Measurements from ENCODE around the gene TENM3.

DNA sequence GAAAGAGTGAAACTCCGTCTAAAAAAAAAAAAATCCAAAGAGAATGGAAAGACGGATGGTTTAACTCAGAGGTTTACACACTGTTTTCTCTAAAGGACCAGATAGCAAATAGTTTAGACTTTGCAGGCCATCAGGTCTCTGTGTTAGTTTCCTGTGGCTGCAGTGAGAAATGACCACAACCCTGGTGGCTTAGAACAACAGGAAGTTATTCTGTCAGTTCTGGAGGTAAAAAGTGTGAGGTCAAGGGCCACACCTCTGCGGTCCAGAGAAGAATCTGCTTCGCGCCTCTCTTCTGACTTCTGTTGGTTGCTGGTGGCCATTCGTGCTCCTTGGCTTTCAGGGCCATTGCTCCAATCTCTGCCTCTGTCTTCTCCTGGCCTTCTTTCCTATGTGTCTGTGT is 76.9 kb downstream of the TENM3 start:
- TF ChIP-seq, protein P1, sequence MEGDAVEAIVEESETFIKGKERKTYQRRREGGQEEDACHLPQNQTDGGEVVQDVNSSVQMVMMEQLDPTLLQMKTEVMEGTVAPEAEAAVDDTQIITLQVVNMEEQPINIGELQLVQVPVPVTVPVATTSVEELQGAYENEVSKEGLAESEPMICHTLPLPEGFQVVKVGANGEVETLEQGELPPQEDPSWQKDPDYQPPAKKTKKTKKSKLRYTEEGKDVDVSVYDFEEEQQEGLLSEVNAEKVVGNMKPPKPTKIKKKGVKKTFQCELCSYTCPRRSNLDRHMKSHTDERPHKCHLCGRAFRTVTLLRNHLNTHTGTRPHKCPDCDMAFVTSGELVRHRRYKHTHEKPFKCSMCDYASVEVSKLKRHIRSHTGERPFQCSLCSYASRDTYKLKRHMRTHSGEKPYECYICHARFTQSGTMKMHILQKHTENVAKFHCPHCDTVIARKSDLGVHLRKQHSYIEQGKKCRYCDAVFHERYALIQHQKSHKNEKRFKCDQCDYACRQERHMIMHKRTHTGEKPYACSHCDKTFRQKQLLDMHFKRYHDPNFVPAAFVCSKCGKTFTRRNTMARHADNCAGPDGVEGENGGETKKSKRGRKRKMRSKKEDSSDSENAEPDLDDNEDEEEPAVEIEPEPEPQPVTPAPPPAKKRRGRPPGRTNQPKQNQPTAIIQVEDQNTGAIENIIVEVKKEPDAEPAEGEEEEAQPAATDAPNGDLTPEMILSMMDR (IDR thresholded peaks at IDR 0.05; ENCODE audit: extremely low read depth in 1 of 2, insufficient read depth in 1 of 2, low read depth in 1 of 2, low read length in 2 of 2), result no peak
- TF ChIP-seq POLR2A (IDR thresholded peaks at IDR 0.05; ENCODE audit: low read depth, low read length) (no peak), MYC (IDR thresholded peaks at IDR 0.05; ENCODE audit: low read depth, low read length) (no peak), POLR2AphosphoS5 (IDR thresholded peaks at IDR 0.05; ENCODE audit: insufficient read depth, low read depth, low read length) (no peak), EZH2 (IDR thresholded peaks at IDR 0.05; ENCODE audit: borderline replicate concordance, low read depth, low read length, severe bottlenecking) (no peak), JUN (IDR thresholded peaks at IDR 0.05; ENCODE audit: borderline replicate concordance, insufficient read depth, insufficient read length, low read depth) (no peak), FOS (IDR thresholded peaks at IDR 0.05; ENCODE audit: borderline replicate concordance, insufficient read depth, low read length) (no peak)
- TF ChIP-seq, protein P2, sequence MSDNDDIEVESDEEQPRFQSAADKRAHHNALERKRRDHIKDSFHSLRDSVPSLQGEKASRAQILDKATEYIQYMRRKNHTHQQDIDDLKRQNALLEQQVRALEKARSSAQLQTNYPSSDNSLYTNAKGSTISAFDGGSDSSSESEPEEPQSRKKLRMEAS (IDR thresholded peaks at IDR 0.05; ENCODE audit: insufficient read depth, insufficient read length), result no peak
